OCI-LY3 (cell line): Measurements from ENCODE around the gene TTC7B.

Experiments
- H2AFZ ChIP-seq: fragments of 200-600, 300-600 bp; shearing (Covaris generic); 2 replicates; pipeline ENCODE4 v1.6.0; 2014; ENCODE audit warnings: antibody characterized with exemption, low read depth, low read length
- H3K27ac ChIP-seq: fragments of 200-600, 300-600 bp; sonication (generic); 2 replicates; pipeline ENCODE4 v1.5.1; 2014; ENCODE audit warnings: mild to moderate bottlenecking, low read length, moderate library complexity, mixed read lengths
- H3K27me3 ChIP-seq: fragments of 200-600, 300-600 bp; sonication (generic); 2 replicates; pipeline ENCODE4 v1.6.1; 2014; ENCODE audit warnings: low read depth, low read length, mixed read lengths
- H3K36me3 ChIP-seq: fragments of 200-600, 300-600 bp; sonication (generic); replicated peaks from 2 replicates; pipeline ENCODE3; 2014; ENCODE audit warnings: low read depth, low read length, mixed read lengths
- H3K4me1 ChIP-seq: fragments of 300-600, 200-600 bp; sonication (generic); 2 replicates; pipeline ENCODE4 v1.6.1; 2014; ENCODE audit warnings: low read length, mixed read lengths
- H3K4me2 ChIP-seq: fragments of 200-600, 300-600 bp; sonication (generic); 2 replicates; pipeline ENCODE4 v1.6.1; 2014; ENCODE audit warnings: low read length, mixed read lengths
- H3K4me3 ChIP-seq: fragments of 300-600, 200-600 bp; sonication (generic); 2 replicates; pipeline ENCODE4 v1.5.1; 2014; ENCODE audit warnings: antibody characterized with exemption, mild to moderate bottlenecking, low read length, moderate library complexity
- H3K79me2 ChIP-seq: fragments of 300-600, 200-600 bp; shearing (Covaris generic); 2 replicates; pipeline ENCODE4 v1.6.1; 2014; ENCODE audit warnings: mild to moderate bottlenecking, low read length, mixed read lengths
- H3K9ac ChIP-seq: fragments of 300-600, 200-600 bp; shearing (Covaris generic); 2 replicates; pipeline ENCODE4 v1.6.0; 2014; ENCODE audit warnings: mild to moderate bottlenecking, low read length, moderate library complexity
- H3K9me3 ChIP-seq: fragments of 200-600, 300-600 bp; shearing (Covaris generic); 2 replicates; pipeline ENCODE4 v1.6.1; 2014; ENCODE audit warnings: low read length, mixed read lengths; ENCODE audit not compliant: insufficient read depth
- H4K20me1 ChIP-seq: fragments of 200-600, 300-600 bp; sonication (generic); 2 replicates; pipeline ENCODE4 v1.6.1; 2016; ENCODE audit warnings: low read length, mixed read lengths; ENCODE audit not compliant: insufficient read depth
- CTCF ChIP-seq: fragments of 200-600, 300-600 bp; sonication (generic); IDR thresholded peaks from 2 replicates; pipeline ENCODE4 v1.5.1; 2014; ENCODE audit warnings: antibody characterized with exemption, low read length, low read depth
- EZH2phosphoT487 ChIP-seq: fragments of 200-600 bp; shearing (Covaris generic); IDR thresholded peaks from 2 replicates; pipeline ENCODE4 v1.6.1; 2018; ENCODE audit warnings: antibody characterized with exemption, mixed run types, low read depth

The TTC7B gene

DNA sequence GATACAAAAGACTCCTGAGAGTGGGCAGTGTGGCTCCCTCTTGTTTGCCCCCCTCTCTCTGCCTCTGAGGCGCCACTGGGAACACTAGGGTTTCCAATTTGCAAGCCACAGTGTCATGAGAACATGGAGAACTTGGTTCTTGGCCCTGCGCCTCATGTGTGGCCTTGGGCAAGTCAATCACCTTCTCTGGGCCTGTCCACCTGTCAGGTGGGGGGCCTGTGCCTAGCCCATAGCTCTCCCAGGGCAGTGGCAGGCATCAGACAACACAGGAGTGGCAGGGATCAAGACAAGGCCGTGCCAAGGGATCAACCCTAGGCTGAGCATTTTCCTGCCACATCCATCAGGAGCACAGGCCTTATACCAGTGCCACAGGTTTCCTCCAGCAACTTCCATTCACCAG, 234.1 kb downstream of the TTC7B start:
- Histone ChIP-seq H4K20me1 (no peaks in the 10 kb centered on the region), H3K79me2 (no peaks in the 10 kb centered on the region), H3K4me2 (no peak overlapping the region), H3K36me3 (no peaks in the 10 kb centered on the region), H3K9me3 (no peaks in the 10 kb centered on the region), H3K4me3 (no peak overlapping the region), H3K27me3 (no peaks in the 10 kb centered on the region), H3K4me1 (no peaks in the 10 kb centered on the region), H2AFZ (no peak overlapping the region), H3K9ac (no peak overlapping the region), H3K27ac (no peak overlapping the region)
- no peak for TF ChIP-seq CTCF
- no peak for TF ChIP-seq EZH2phosphoT487

- Histone ChIP-seq H3K36me3 (no peaks in the 10 kb centered on the region), H3K9me3 (no peaks in the 10 kb centered on the region)
Observed at GRCh38 chr14:90581745-90582144, 234.5 kb downstream of the TTC7B start.

DNA sequence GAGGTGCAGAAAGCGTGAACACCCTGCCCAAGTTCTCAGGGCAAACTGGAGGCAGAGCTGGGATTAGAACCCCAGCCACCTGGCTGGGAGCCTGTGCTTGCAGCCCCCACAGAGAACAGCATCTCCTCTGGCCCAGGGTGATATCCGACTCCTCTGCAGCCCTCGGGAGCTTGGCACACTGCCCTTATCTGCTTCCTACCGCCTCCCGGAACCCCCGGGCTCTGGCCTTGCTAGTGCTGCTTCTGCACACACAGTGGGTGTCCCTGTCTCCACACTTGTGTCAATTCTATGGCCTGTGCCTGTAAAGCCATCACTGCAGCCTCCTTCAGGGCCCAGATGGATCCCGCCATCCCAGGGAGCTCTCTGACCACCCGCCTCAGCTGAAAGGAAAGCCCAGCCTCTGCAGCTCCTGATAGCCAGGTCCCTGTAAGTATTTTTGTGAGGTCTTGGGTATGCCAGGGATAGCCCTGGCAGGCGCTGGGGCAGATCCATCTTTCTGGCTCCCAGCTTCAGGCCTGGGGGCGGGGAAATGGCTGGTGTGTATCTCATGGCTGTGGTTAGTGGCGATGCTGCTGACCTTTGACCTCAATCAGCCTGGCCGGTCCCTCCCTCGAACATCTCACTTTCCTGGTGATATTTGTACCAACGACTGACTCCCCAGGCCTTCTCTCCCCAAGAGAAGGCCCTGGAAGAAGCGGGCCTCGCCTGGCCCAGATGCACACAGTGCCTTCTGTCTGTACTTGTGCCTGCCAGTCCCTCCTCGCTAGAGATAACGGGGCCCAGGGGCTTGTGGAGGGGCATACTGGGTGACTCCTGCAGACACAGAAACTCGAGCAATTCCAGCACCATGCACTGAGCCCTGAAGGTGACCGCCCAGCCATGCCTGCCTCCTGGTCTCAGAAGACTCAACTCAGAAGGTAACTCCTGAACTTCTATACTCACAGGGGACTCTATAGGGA, 235.6 kb downstream of the TTC7B start:
- H3K9ac ChIP-seq: no peak overlapping the region
- H3K27me3 ChIP-seq: no peaks in the 10 kb centered on the region
- H3K4me2 ChIP-seq: no peak overlapping the region
- TF ChIP-seq EZH2phosphoT487 (no peak), CTCF (no peak)
- no peaks in the 10 kb centered on the region for H3K4me1 ChIP-seq
- no peak overlapping the region for H2AFZ ChIP-seq
- H3K9me3 ChIP-seq: no peaks in the 10 kb centered on the region
- H4K20me1 ChIP-seq: no peaks in the 10 kb centered on the region
- H3K79me2 ChIP-seq: no peaks in the 10 kb centered on the region
- no peak overlapping the region for H3K27ac ChIP-seq
- H3K4me3 ChIP-seq: no peak overlapping the region
- H3K36me3 ChIP-seq: no peaks in the 10 kb centered on the region

More at GRCh38 chr14:90581745-90582144, 234.5 kb downstream of the TTC7B start:
- H3K4me2 ChIP-seq: no peak overlapping the region
- H3K4me3 ChIP-seq: no peak overlapping the region
- no peak overlapping the region for H3K9ac ChIP-seq
- H3K27me3 ChIP-seq: no peaks in the 10 kb centered on the region
- no peak overlapping the region for H3K27ac ChIP-seq
- H3K4me1 ChIP-seq: no peaks in the 10 kb centered on the region
- no peak overlapping the region for H2AFZ ChIP-seq
- no peaks in the 10 kb centered on the region for H3K79me2 ChIP-seq
- no peak for TF ChIP-seq CTCF
- TF ChIP-seq EZH2phosphoT487: no peak
- no peaks in the 10 kb centered on the region for H4K20me1 ChIP-seq

- no peak for TF ChIP-seq EZH2phosphoT487
- no peak for TF ChIP-seq CTCF
Observed at GRCh38 chr14:90579816-90580215, 236.4 kb downstream of the TTC7B start.

More at GRCh38 chr14:90579816-90580215, 236.4 kb downstream of the TTC7B start:
- no peak overlapping the region for H3K4me2 ChIP-seq
- no peaks in the 10 kb centered on the region for H3K36me3 ChIP-seq
- no peak overlapping the region for H3K9ac ChIP-seq
- H3K4me3 ChIP-seq: no peak overlapping the region
- H3K27ac ChIP-seq: no peak overlapping the region
- H3K4me1 ChIP-seq: no peaks in the 10 kb centered on the region
- no peak overlapping the region for H2AFZ ChIP-seq
- no peaks in the 10 kb centered on the region for H3K79me2 ChIP-seq
- no peaks in the 10 kb centered on the region for H3K9me3 ChIP-seq
- H3K27me3 ChIP-seq: no peaks in the 10 kb centered on the region
- H4K20me1 ChIP-seq: no peaks in the 10 kb centered on the region
